Kidney (tissue), 14 donors: ENCODE measurements around the gene FARP2. TPM values are rescaled to one million over a fixed set of nuclear protein-coding genes. Genes with fewer than 3 reads are reported as not detected.
A peak's percentile ranks its signal among the peaks of the same experiment; 100 is the strongest.

Experiments
- DNase-seq, 5 donors: peaks; one replicate each; pipeline ENCODE4 v3.0.0-alpha.2; 2013 to 2020
- FAIRE-seq: peaks from 2 replicates; lab custom pipeline; 2012; peaks lifted over from hg19 to GRCh38; lab: Jason Lieb, UNC
- H3K27ac ChIP-seq, 2 donors: one replicate each; pipeline ENCODE4 v1.7.0; 2013; ENCODE audit warnings: low read depth in 2 of 2, low read length in 2 of 2, inconsistent platforms in 1 of 2
- H3K27me3 ChIP-seq: one replicate; pipeline ENCODE4 v1.7.1; 2013; ENCODE audit warnings: low read length, inconsistent platforms; ENCODE audit not compliant: control insufficient read depth, insufficient read depth
- H3K36me3 ChIP-seq, 3 donors: one replicate each; pipeline versions ENCODE4 v1.7.0 to v1.7.1; 2013; ENCODE audit warnings: low read length in 3 of 3, control low read depth in 1 of 3, inconsistent platforms in 1 of 3; ENCODE audit not compliant: insufficient read depth in 3 of 3, control insufficient read depth in 2 of 3
- H3K4me1 ChIP-seq, 3 donors: one replicate each; pipeline versions ENCODE4 v1.7.0 to v1.7.1; 2013; ENCODE audit warnings: low read length in 3 of 3, inconsistent platforms in 1 of 3, low read depth in 1 of 3; ENCODE audit not compliant: control insufficient read depth in 2 of 3, insufficient read depth in 2 of 3
- H3K4me3 ChIP-seq, 3 donors: one replicate each; pipeline versions ENCODE4 v1.7.0 to v1.8.1; 2013; ENCODE audit warnings: low read length in 3 of 3, control low read depth in 1 of 3, inconsistent platforms in 1 of 3
- H3K9ac ChIP-seq, 3 donors: one replicate each; pipeline versions ENCODE4 v1.7.0 to v1.7.1; 2013; ENCODE audit warnings: low read length in 3 of 3, control low read depth in 1 of 3, inconsistent platforms in 1 of 3
- H3K9me3 ChIP-seq, 3 donors: one replicate each; pipeline versions ENCODE4 v1.7.0 to v1.7.1; 2013; ENCODE audit warnings: low read length in 3 of 3, control low read depth in 1 of 3, inconsistent platforms in 1 of 3; ENCODE audit not compliant: control insufficient read depth in 2 of 3, insufficient read depth in 1 of 3
- CTCF ChIP-seq: IDR thresholded peaks from 3 replicates; pipeline ENCODE4 v1.5.1; 2012; ENCODE audit warnings: mild to moderate bottlenecking, moderate library complexity, borderline replicate concordance; ENCODE audit not compliant: insufficient read depth; ENCODE audit errors: extremely low read depth
- intact Hi-C: fragments of 100-400 bp; cut with DNase I; formaldehyde crosslinking; loops from one replicate; pipeline ENCODE4 v1.11.1; 2022
- polyA plus RNA-seq: library from polyadenylated mRNA; stranded (reverse); fragments of 350-450 nt; fragmentation: Illumina TruSeq; extraction: RNeasy Lipid Tissue Mini Kit (QIAGEN cat#74804); gene quantifications from one replicate; pipeline ENCODE4 v1.2.3, GENCODE V29; 2014; ENCODE audit warnings: low read depth, low replicate concordance; ENCODE audit not compliant: insufficient read depth
- total RNA-seq: library from RNA; stranded (reverse); fragmentation: NEBNext Ultra II Directional; extraction: Animal tissue kit (Norgen Biotek cat#: 25700); gene quantifications from one replicate; pipeline ENCODE4 v1.2.1, GENCODE V29; 2021
- donor health status: control.
- donor health status: control.
- donor health status: control.
- donor health status: control.
- donor health status: control.
- donor health status: DM: yes; HTN: yes; CAD: no.
- donor health status: Normal renal cell carcinoma (clear cell type).

FARP2 gene
- total and polyA plus RNA-seq, 2 donors from 2014 or later = 20.3 to 50.5 TPM

DNA sequence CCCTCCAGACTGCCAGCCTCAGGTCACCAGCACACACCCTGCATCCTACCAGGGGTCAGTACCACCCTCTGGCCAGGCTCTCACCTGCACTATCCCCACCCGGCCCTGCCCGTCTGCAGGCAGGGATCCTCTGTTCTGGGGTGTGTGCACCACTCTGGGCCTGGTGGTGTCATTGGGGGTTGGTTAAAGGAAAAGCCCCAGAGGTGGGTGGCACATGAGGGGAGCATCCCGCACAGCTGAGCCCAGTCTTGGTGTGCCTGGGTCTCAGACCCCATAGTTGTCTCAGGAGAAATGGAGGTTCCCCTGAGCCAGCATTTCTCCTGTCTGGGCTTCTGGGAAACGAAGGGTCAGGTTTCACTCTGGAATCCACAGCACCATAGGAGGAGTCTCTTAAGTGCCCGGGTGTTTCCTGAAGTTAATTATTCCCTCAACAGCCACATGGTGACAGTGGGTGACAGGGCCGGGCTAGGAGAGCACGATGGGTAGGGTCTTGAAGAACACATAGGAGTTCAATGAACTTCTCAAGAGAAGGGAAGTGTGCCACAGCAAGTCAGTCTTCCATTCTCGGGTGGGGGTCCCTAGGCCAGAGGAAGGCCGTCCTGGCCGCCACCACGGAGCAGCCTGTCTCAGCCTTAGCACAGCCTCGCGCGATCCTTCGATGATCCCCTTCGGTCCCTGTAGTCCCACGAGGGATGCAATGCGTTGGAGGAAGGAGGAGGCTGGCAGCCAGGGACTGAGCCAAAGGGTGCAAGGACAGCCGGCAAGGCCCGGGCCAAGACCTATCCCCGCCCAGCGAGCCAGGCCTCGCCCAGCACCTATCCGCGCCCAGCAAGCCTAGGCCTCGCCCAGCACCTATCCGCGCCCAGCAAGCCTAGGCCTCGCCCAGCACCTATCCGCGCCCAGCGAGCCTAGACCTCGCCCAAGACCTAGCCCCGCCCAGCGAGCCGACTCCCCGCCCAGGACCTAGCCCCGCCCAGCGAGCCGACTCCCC, 1.1 kb upstream of the FARP2 start:
- H3K27ac ChIP-seq = peak overlapping the region; percentile 78 to 81
- H3K27me3 ChIP-seq = no peaks in the 10 kb centered on the region
- H3K9ac ChIP-seq = peak overlapping the region in 1 of 3 donors; percentile 41
- intact Hi-C loops = no loop called here
- H3K4me3 ChIP-seq = peak overlapping the region in 2 of 3 donors; percentile 33
- FAIRE-seq = no peak
- peaks cover 11 to 50% (median 36%) of the 10 kb centered on the region in 3 donors for H3K4me1 ChIP-seq
- H3K36me3 ChIP-seq = peaks cover 4 to 14% (median 12%) of the 10 kb centered on the region in 3 donors
- TF ChIP-seq CTCF = no peak
- DNase-seq = peak; percentile 69 to 96 (median 88)
- no peaks in the 10 kb centered on the region for H3K9me3 ChIP-seq

GRCh38 chr2:241356871-241357260, 781 bp downstream of the FARP2 start:
- Histone ChIP-seq H3K27me3 (no peaks in the 10 kb centered on the region), H3K36me3 (peaks cover 0 to 6% (median 0%) of the 10 kb centered on the region in 3 donors), H3K4me1 (peaks cover 3 to 39% (median 31%) of the 10 kb centered on the region in 3 donors), H3K9me3 (no peaks in the 10 kb centered on the region), H3K9ac (peak overlapping the region; percentile 7 to 76 (median 76)), H3K4me3 (peak overlapping the region; percentile 48 to 77 (median 77)), H3K27ac (peak overlapping the region; percentile 68)
- DNase-seq (no peak), FAIRE-seq (no peak)
- intact Hi-C loops = no loop called here
- no peak for TF ChIP-seq CTCF

DNA sequence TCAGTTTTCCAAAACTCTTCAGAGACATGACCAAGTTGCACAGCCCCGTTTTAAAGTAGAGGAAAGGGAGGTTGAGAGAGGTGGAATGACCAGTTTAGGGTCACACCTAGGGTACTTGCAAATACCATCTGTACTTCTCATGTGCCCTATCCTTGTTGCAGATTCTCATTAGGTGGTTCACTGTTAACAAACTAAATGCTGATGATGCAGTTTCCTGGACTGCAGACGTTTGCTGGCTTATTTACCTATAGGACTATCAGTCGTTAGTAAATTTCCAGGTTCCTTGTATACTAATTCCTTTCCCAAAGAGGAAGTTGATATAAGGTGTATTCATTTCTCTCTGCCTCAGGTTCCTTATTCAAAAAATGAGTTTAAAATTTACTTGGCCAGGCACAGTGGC, 1.4 kb downstream of the FARP2 start:
- TF ChIP-seq CTCF = no peak
- peak overlapping the region in 1 of 3 donors; percentile 76 for H3K9ac ChIP-seq
- H3K27ac ChIP-seq = no peak overlapping the region
- no peak for DNase-seq
- intact Hi-C loops = no loop called here
- H3K4me1 ChIP-seq = peaks cover 3 to 33% (median 28%) of the 10 kb centered on the region in 3 donors
- FAIRE-seq = no peak
- no peaks in the 10 kb centered on the region for H3K27me3 ChIP-seq
- H3K9me3 ChIP-seq = no peaks in the 10 kb centered on the region
- H3K36me3 ChIP-seq = peaks cover 0 to 3% (median 0%) of the 10 kb centered on the region in 3 donors
- H3K4me3 ChIP-seq = peak overlapping the region; percentile 48 to 77 (median 77)
